ENCODE measurements around the gene CCNG2.

GRCh38 chr4:77177199-77177598, 20.2 kb downstream of the CCNG2 start:
- TF ChIP-seq CTCF (IDR thresholded peaks at IDR 0.05) (no peak), POLR2A (IDR thresholded peaks at IDR 0.05) (no peak)
